ENCODE data around the gene WDR18. TPM values are rescaled to one million over a fixed set of nuclear protein-coding genes. Genes with fewer than 3 reads are reported as not detected.

WDR18 gene
- total RNA-seq, 2 experiments from 2014 or later = 71.6 to 87.8 TPM

DNA sequence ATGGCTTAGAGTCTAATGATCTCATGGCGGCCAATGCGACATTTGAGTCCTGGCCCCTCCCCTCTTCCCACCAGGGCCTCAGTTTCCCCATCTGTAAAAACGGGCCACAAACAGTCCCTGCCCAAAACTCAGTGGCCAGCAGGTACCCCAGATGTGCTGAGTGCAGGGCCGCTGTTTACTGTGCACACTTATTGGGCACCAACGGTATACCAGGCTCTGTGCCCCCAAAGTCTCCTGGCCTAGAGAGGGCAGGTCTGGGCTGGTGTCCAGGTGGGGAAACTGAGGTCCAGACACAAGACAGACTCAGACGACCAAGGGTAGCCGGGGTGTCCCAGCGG lies 23.6 kb upstream of the WDR18 start:
- peaks cover 2% of the 10 kb centered on the region for H3K9me3 Mint-ChIP-seq (ENCODE audit: low read depth)
- H3K27ac Mint-ChIP-seq = no peak overlapping the region
- ATAC-seq (no peak), DNase-seq (no peak)
- peaks cover 11% of the 10 kb centered on the region for H3K36me3 Mint-ChIP-seq (ENCODE audit: low read depth)
- H3K4me1 Mint-ChIP-seq = peaks cover 4% of the 10 kb centered on the region
- no peak overlapping the region for H3K4me3 Mint-ChIP-seq
- intact Hi-C loops (cut with DNase I, micrococcal nuclease) = no loop called here
- H3K27me3 Mint-ChIP-seq = no peaks in the 10 kb centered on the region
- ChIA-PET POLR2A (no interaction called here), CTCF (no interaction called here)

DNA sequence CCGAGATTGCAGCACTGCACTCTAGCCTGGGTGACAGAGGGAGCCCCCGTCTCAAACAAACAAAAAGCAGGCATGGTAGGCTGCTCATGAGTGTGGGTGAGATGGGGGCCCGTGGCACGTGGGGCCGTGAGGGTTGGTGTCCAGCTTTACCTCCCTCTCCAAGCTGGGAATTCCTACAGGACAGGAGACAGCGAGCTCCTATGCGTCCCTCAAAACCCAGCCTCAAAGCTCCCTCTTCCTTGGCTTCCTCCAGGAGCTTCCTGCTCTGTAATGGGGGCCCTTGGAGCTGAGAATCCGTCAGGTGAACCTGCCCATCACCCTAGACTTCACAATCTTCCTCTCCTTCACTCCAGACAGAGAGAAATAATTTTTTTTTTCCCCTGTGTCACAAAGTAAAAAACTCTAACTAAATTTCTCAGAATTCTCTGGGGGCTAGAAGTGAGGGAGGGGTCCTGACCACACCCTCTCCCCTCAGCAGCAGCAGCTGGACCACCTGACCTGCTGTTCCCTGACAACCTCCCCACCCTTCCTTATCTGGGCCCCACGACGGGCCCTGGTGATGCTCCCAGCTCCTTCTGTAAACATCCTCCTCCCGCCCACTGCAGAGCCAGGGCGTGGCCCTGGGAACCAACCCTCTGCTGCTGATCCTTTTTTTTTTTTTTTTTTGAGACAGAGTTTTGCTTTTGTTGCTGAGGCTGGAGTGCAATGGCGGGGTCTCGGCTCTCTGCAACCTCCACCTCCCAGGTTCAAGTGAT lies 22.1 kb upstream of the WDR18 start:
- CTCF ChIA-PET = interaction anchor here (0.9 kb wide), 1 partner anchor 20 kb away, joined by 3 read pairs; no protein-coding TSS in a partner anchor
- H3K9me3 Mint-ChIP-seq (ENCODE audit: low read depth) = peaks cover 2% of the 10 kb centered on the region

DNA sequence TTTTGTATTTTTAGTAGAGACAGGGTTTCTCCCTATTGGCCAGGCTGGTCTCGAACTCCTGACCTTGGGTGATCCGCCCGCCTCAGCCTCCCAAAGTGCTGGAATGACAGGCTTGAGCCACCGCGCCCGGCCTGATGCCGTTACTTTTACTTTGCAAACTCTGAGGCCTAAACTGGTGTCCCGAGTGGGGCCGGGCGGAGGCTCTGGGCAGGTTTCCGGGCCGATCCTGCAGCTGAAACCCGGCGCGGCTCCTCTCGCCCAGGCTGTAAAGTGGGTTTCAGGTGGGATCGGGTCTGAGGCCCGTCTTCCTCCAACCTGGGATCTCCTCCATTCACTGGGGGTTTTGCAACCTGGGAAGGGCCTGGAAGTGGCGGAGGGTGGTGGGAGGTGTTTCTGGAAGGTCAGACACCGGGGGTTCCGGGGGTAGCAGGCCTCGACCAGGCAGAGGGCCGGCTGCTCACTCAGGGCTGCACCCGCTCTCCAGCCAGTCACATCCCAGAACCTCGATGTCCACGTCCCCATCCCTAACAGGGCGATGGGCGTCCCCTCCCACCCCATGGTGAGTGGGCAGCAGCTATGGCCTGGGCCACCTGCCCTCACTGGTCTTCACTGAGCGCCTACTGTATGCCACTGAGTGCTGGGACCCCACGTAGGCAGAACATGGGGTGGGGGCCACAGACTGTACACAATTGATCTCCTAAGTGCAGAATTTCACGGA lies 21.3 kb upstream of the WDR18 start:
- intact Hi-C loops (cut with DNase I, micrococcal nuclease) = no loop called here
- Mint-ChIP-seq H3K27me3 (no peaks in the 10 kb centered on the region), H3K27ac (no peak overlapping the region), H3K4me3 (no peak overlapping the region), H3K4me1 (peaks cover 4% of the 10 kb centered on the region), H3K9me3 (ENCODE audit: low read depth) (peaks cover 2% of the 10 kb centered on the region), H3K36me3 (ENCODE audit: low read depth) (peaks cover 13% of the 10 kb centered on the region)
- DNase-seq (no peak), ATAC-seq (no peak)
- ChIA-PET CTCF (no interaction called here), POLR2A (no interaction called here)

More for the DNA sequence above, 22.1 kb upstream of the WDR18 start:
- Mint-ChIP-seq H3K36me3 (ENCODE audit: low read depth) (peaks cover 11% of the 10 kb centered on the region), H3K4me1 (peaks cover 4% of the 10 kb centered on the region), H3K27me3 (no peaks in the 10 kb centered on the region), H3K27ac (no peak overlapping the region), H3K4me3 (no peak overlapping the region)
- ATAC-seq (no peak), DNase-seq (no peak)
- POLR2A ChIA-PET = no interaction called here
- intact Hi-C loops (cut with DNase I, micrococcal nuclease) = no loop called here

DNA sequence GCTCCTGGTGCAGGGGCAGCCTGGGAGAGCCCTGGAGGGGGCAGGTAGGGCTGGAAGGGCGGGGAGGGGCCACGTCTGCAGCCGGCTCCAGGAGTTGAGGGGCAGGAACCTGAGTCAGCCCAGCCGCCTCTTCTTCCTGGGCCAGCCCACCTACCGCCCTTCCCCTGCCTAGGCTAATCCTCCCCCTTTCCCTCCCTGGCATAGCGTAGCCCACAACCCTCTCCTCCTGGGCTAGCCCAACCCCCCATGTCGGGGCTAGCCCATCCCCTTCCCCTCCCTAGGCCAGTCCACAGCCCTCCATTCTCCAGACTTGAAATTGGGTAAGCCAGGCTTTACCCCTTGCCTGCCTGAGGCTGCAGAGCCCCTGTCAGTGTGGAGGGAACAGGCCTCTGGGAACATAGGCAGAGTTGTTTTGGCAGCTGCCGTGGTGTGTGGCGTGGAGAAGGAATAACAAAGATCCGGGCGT lies 20.6 kb upstream of the WDR18 start:
- CTCF ChIA-PET = interaction anchor here (0.7 kb wide), 1 partner anchor 18 kb away, joined by 4 read pairs; no protein-coding TSS in a partner anchor
- no peak for DNase-seq
- POLR2A ChIA-PET = no interaction called here
- H3K4me1 Mint-ChIP-seq = peaks cover 4% of the 10 kb centered on the region
- intact Hi-C loops (cut with DNase I, micrococcal nuclease) = no loop called here
- no peaks in the 10 kb centered on the region for H3K27me3 Mint-ChIP-seq
- no peak overlapping the region for H3K27ac Mint-ChIP-seq
- no peak overlapping the region for H3K4me3 Mint-ChIP-seq
- no peak for ATAC-seq
- H3K9me3 Mint-ChIP-seq (ENCODE audit: low read depth) = peaks cover 2% of the 10 kb centered on the region
- H3K36me3 Mint-ChIP-seq (ENCODE audit: low read depth) = peaks cover 17% of the 10 kb centered on the region

DNA sequence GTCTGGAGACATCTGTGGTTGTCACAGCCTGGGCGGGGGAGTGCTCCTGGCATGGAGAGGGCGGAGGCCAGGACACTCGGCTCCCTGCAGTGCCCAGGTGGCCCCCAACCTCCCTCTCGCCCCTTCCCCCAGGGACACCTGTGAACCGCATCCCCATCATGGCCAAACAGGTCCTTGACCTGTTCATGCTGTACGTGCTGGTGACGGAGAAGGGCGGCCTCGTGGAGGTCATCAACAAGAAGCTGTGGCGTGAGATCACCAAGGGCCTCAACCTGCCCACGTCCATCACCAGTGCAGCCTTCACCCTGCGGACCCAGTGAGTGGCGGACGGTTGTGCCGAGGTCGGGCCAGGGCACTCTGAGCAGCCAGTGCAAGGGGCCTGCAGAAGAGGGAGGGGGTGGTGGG lies 20.0 kb upstream of the WDR18 start:
- POLR2A ChIA-PET = no interaction called here

DNA sequence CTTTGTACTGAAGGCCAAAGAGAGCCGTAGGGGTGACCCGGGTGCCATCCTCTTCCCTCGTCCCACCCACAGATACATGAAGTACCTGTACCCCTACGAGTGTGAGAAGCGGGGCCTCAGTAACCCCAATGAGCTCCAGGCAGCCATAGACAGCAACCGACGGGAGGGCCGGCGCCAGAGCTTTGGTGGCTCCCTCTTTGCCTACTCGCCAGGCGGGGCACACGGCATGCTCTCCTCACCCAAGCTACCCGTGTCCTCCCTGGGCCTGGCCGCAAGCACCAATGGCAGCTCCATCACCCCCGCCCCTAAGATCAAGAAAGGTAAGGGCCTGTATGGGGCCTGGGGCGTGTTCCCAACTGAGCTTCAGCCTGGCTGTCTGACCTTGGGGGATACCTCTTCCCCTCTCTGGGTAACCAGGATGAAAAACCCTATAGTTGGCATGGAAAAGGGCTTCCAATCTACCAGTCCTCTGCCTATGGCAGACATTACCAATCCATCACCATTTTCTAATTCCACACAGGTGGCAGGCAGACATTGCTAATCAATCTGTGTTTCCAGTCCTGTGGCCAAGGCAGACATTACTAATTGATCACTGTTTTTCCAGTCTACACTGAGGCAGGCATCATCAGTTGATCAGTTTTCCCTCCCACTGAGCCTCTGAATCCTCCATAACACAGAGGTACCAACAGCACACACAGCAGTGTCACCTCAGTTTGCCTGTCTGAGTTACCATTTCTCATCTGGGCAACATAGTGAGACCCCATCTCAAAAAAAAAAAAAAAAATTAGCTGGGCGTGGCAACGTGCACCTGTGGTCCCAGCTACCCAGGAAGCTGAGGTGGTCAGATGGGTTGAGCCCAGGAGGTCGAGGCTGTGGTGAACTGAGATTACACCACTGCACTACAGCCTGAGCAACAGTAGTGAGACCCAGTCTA lies 19.1 kb upstream of the WDR18 start:
- Mint-ChIP-seq H3K27ac (no peak overlapping the region), H3K27me3 (no peaks in the 10 kb centered on the region), H3K9me3 (ENCODE audit: low read depth) (peaks cover 2% of the 10 kb centered on the region), H3K4me3 (no peak overlapping the region), H3K36me3 (ENCODE audit: low read depth) (peaks cover 20% of the 10 kb centered on the region), H3K4me1 (no peaks in the 10 kb centered on the region)
- intact Hi-C loops (cut with DNase I, micrococcal nuclease) = no loop called here
- ChIA-PET POLR2A (no interaction called here), CTCF (interaction anchor here (0.5 to 0.7 kb wide), 2 partner anchors 138 to 210 kb away, joined by 3 to 4 read pairs; no protein-coding TSS in a partner anchor)
- ATAC-seq (peak; percentile 36), DNase-seq (no peak)

More for the DNA sequence above, 20.0 kb upstream of the WDR18 start:
- DNase-seq (no peak), ATAC-seq (no peak)
- Mint-ChIP-seq H3K27me3 (no peaks in the 10 kb centered on the region), H3K36me3 (ENCODE audit: low read depth) (peaks cover 19% of the 10 kb centered on the region), H3K27ac (no peak overlapping the region), H3K9me3 (ENCODE audit: low read depth) (peaks cover 2% of the 10 kb centered on the region), H3K4me3 (no peak overlapping the region), H3K4me1 (no peaks in the 10 kb centered on the region)
- CTCF ChIA-PET = interaction anchor here (0.5 to 0.7 kb wide), 2 partner anchors 18 to 210 kb away, joined by 3 to 4 read pairs; no protein-coding TSS in a partner anchor
- intact Hi-C loops (cut with DNase I, micrococcal nuclease) = no loop called here

DNA sequence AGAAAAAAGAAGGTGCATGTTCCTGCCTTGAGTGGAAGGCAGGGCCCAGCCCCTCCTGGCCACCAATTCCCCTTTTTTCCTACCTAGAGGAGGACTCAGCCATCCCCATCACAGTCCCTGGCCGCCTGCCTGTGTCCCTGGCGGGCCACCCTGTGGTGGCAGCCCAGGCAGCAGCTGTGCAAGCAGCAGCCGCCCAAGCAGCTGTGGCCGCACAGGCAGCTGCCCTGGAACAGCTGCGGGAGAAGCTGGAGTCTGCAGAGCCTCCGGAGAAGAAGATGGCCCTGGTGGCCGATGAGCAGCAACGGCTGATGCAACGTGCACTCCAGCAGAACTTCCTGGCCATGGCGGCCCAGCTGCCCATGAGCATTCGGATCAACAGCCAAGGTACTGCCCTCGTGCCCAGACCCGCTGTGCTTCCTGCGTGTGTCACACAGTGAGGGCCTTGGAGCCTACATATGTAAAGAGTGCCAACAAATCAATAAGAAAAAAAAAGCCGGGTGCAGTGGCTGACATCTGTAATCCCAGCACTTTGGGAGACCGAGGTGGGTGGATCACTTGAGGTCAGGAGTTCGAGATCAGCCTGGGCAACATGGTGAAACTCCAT lies 17.6 kb upstream of the WDR18 start:
- ATAC-seq = no peak
- H3K27me3 Mint-ChIP-seq = no peaks in the 10 kb centered on the region
- no peaks in the 10 kb centered on the region for H3K4me1 Mint-ChIP-seq
- H3K4me3 Mint-ChIP-seq = no peak overlapping the region
- intact Hi-C loops (cut with DNase I, micrococcal nuclease) = no loop called here
- H3K9me3 Mint-ChIP-seq (ENCODE audit: low read depth) = peaks cover 7% of the 10 kb centered on the region
- DNase-seq = no peak
- ChIA-PET POLR2A (no interaction called here), CTCF (interaction anchor here (0.7 to 0.9 kb wide), 2 partner anchors 15 to 311 kb away, joined by 3 read pairs; no protein-coding TSS in a partner anchor)
- no peak overlapping the region for H3K27ac Mint-ChIP-seq
- H3K36me3 Mint-ChIP-seq (ENCODE audit: low read depth) = peaks cover 32% of the 10 kb centered on the region

DNA sequence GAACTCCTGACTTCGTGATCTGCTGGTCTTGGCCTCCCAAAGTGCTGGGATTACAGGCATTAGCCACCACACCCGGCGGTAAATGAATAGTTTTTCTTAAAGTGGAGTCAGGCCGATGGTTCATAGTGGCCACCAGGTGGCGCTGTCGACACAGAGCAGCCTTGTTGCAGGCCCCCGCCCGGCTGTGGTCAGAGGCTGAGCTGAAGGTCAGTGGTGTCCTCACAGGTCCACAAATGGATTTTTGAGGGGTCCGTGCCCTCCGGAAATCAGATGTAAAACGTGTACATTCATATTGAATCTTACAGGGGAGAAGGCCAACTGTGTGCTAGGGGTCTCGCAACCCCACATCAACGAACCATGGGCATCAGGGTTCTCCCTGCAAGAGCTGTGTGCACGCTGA lies 13.4 kb upstream of the WDR18 start:
- intact Hi-C loops (cut with DNase I, micrococcal nuclease) = no loop called here
- Mint-ChIP-seq H3K4me1 (no peaks in the 10 kb centered on the region), H3K27ac (no peak overlapping the region), H3K4me3 (no peak overlapping the region), H3K36me3 (ENCODE audit: low read depth) (peaks cover 29% of the 10 kb centered on the region), H3K9me3 (ENCODE audit: low read depth) (peaks cover 5% of the 10 kb centered on the region), H3K27me3 (no peaks in the 10 kb centered on the region)
- no peak for ATAC-seq
- ChIA-PET CTCF (interaction anchor here (0.6 to 2.1 kb wide), 3 partner anchors 11 to 127 kb away, joined by 3 to 6 read pairs (median 4); no protein-coding TSS in a partner anchor), POLR2A (no interaction called here)
- peak; percentile 46 for DNase-seq

DNA sequence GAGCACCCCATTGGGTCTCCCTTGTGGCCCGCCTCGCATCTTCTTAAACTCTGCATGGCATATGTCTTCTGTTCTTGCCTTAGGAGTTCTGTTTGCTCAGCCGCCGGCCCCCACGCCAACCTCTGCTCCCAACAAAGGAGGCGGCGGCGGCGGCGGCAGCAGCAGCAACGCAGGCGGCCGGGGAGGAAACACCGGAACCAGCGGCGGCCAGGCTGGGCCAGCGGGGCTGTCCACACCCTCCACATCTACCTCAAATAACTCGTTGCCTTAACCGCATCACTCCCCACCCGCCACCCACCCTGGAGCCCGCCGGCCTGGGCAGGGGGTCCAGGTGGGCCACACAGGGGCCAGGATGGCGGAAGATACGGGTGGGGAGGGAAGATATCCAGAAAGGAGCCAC lies 12.3 kb upstream of the WDR18 start:
- no peaks in the 10 kb centered on the region for H3K4me1 Mint-ChIP-seq
- intact Hi-C loops (cut with DNase I, micrococcal nuclease) = no loop called here
- H3K4me3 Mint-ChIP-seq = no peak overlapping the region
- H3K27ac Mint-ChIP-seq = no peak overlapping the region
- peaks cover 5% of the 10 kb centered on the region for H3K9me3 Mint-ChIP-seq (ENCODE audit: low read depth)
- H3K27me3 Mint-ChIP-seq = no peaks in the 10 kb centered on the region
- DNase-seq (no peak), ATAC-seq (no peak)
- ChIA-PET POLR2A (no interaction called here), CTCF (interaction anchor here (0.6 to 2.1 kb wide), 2 partner anchors 10 to 300 kb away, joined by 3 to 6 read pairs; no protein-coding TSS in a partner anchor)
- peaks cover 29% of the 10 kb centered on the region for H3K36me3 Mint-ChIP-seq (ENCODE audit: low read depth)

DNA sequence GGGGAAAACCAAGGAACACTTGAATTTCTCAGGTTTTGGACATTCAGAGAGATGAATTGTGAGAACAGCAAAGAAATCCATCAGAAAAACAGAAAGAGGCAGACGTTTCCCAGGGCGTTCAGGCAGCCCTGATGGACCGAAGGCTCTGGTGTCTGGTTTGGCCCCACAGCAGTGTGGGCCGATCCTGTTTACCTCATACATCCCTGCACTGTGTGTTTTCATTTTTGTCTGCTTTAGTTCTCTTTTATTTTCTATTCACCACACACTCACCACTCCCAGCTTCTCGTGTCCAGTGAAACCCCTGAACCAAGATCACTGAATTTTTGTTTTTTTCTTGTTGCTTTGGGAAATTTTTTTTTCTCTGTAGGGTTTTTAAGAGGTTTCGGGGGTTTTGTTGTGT lies 11.9 kb upstream of the WDR18 start:
- Mint-ChIP-seq H3K27ac (no peak overlapping the region), H3K4me1 (no peaks in the 10 kb centered on the region), H3K9me3 (ENCODE audit: low read depth) (peaks cover 5% of the 10 kb centered on the region), H3K27me3 (no peaks in the 10 kb centered on the region), H3K4me3 (no peak overlapping the region), H3K36me3 (ENCODE audit: low read depth) (peaks cover 29% of the 10 kb centered on the region)
- ChIA-PET POLR2A (no interaction called here), CTCF (no interaction called here)
- ATAC-seq (no peak), DNase-seq (no peak)
- intact Hi-C loops (cut with DNase I, micrococcal nuclease) = no loop called here

Measured in activated CD4-positive, alpha-beta T cell treated with anti-CD3 and anti-CD28 coated beads for 36 hours (primary cell).